ENCODE measurements around the gene BORCS6. TPM values are rescaled to one million over a fixed set of nuclear protein-coding genes. Genes with fewer than 3 reads are reported as not detected.

The BORCS6 gene
- total RNA-seq, 1 donor from 2014 or later: 7.7 TPM

DNA sequence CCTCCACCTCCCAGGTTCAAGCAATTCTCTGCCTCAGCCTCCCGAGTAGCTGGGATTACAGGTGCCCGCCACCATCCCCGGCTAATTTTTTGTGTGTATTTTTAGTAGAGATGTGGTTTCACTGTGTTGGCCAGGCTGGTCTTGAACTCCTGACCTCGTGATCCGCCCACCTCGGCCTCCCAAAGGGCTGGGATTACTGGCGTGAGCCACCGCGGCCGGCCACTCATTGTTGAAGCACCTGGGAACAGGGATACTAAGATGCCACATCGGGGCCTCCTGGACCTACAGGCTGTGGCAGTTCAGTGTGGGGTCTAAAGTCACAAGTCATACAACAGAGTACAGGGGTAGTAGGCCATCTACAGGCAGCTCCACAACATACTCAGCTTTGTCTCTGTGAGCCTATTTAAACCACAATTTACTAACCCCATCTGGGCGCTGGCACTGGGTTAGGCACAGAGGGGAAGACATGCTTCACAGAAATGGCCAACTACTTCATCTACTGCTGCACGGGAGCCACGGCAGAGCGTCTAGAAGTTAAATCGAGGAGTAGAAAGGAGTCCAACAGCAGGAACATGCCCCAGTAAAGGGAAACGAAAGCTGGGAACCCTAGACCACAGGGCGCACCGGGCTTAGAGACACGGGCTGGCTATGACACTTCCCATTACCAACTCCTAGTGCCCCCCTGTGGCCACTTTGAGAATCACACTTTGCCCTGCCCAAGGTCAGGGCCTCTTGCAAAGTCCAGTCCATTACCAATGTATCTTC is 31.5 kb downstream of the BORCS6 start:
- peak; percentile 79 to 81 for DNase-seq (ENCODE audit: low spot score in 2 of 2)
- no peak for FAIRE-seq

DNA sequence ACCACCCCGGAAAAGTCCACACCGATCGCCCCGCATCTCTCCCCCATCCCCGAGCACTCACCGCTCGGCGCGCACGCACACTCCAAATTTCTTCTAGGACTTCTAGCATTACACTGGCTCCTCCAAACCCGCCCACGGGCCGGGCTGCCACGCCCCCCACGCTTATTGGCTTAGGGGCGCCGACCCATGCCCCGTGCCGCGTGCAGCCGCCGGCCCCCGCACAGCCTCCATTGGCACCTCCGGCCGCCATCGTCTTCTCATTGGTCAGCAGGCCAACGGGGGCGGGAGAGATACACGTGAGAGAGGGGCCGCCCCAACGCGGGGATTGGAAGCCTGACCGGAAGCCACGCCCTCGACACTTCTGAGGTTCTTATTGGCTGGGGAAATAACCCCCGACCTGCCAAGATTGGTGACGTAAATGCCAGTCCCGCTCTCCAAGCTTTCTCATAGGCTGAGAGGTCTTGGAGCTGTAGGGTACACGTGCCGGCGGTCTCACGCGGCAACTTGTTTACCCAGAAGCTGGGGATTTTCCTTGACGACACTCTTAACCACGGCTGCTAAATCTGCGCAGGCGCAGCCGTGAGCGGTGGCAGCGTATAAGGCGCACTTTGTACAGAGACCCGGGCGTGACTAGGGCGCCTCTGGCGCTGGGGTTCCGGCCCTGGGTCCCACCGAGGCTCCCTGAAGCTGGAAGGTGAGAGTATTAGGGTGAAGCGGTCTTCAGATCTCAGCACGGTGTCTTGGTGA is 33.6 kb downstream of the BORCS6 start:
- DNase-seq (ENCODE audit: low spot score in 2 of 2) (peak; percentile 93 to 95), FAIRE-seq (peak; percentile 97)

DNA sequence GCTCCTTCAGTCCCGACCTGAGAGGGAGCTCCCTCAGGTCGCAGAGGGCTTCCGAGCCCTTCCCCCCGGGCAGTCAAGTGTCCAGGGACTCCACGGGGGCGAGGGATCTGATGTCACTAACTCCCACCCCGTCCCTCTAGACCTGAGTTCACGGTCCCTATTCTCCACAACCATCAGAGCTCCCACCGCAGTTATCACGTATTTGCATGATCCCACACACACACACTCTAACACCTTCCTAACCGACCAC is 34.1 kb downstream of the BORCS6 start:
- no peak for DNase-seq (ENCODE audit: low spot score in 2 of 2)
- no peak for FAIRE-seq

DNA sequence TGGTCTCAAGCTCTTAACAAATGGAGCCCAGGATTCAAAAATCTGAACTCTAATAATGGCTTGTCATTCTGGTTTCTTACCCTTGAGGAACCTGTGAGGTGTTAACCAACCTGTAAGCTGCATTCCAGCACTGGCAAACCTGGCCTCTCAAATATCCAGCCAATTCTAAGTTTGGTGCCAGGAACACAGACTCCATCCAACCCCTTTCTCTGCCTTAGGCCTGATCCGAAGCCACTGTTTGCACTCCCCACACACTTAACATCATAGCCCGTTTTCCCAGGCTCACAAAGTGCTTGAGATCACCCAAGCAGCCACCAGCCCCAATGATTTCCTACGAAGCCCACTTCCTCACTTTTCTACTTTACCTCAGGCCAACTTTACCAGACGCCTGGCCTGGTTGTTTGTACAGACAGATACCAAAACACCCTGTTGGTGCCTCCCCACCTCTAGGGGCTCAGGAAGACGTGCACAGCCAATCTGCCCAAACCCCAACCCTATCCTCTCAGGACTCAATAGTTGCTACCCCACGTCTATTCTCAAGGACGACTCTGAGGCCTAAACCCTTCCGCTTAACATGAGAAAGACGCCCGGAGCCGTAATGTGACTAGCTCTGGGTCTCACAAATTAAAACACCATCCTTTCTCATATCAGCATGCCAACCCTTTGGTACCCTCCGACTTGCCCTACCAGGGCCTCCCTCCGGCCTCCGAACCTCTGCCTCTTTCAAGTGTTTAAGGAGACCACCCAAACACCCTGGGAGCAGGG is 34.6 kb downstream of the BORCS6 start:
- no peak for DNase-seq (ENCODE audit: low spot score in 2 of 2)
- no peak for FAIRE-seq

DNA sequence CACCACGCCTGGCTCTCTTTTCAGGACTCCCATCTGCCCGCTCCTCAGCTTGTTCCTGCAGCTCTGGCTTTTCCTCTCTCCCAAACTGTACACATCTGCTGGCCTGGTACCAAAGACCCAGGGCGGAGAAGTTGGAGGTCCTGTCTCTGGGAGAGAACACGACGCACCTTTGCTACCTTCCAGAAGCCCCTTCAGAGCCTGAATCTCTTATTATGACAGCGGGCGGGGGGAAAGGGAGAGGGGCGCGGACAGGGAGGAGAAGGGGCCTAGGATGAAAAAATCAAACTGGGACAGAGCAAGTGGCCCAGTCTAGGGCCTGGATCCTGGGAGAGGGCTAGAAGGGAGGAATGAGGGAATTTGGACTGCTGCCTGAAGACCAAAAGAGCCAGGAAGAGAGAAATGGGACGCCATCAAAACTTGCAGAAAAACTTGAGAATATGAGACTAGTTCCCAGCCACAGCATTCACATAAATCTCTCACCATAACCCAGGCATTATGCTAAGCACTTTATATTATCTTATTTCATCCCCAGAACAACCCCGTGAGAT is 35.3 kb downstream of the BORCS6 start:
- no peak for FAIRE-seq
- DNase-seq (ENCODE audit: low spot score in 2 of 2): no peak

DNA sequence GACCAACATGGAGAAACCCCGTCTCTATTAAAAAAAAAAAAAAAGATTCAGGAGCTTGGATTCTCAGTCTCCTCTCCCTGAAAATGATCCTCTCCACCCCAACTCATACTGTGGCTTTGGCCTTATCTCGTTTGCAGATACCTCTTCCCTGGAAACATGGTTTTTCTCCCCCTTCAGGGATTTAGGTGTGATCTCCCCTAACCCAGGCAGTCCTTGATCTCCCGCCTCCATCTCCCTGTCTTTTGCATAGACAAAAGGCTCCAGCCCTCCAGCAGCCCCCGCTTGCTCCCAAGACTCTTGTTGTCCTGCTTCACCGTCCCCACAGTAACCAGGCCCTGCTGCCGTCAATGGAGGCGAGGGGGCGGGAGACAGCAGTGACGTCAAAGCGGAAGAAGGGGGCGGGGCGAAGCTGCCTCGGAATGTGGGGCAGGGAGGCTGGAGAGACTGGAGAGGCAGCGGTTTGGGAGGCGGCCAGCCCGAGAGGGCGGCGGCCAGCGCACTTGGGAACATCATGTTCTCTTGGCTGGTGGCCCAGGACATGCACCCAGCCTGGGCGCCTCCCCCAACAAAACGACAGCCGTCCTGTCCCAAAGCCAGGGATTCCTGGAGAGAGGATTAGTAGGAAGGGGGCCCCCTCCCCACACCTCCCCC is 35.9 kb downstream of the BORCS6 start:
- FAIRE-seq: no peak
- DNase-seq (ENCODE audit: low spot score in 2 of 2): peak; percentile 86 to 89

DNA sequence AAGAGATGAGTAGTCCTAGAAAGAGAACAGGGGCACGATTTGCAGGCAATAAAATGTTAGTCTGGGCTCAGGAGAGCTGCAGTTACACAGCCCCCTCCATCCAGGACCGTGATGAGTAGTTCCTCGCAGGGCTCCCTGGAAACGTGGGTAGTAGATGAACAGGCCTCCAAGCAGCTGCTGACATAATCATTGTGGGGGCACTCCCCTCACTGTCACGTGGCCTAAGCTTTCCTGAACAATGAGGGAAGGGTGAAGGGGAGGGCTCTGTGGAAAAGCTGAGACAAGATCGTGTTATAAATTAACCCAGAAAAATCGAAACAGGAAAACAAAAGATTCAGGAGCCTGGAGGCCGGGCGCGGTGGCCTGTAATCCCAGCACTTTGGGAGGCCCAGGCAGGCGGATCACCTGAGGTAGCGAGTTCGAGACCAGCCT is 36.4 kb downstream of the BORCS6 start:
- DNase-seq (ENCODE audit: low spot score in 2 of 2): peak; percentile 66 to 67
- FAIRE-seq: no peak

DNA sequence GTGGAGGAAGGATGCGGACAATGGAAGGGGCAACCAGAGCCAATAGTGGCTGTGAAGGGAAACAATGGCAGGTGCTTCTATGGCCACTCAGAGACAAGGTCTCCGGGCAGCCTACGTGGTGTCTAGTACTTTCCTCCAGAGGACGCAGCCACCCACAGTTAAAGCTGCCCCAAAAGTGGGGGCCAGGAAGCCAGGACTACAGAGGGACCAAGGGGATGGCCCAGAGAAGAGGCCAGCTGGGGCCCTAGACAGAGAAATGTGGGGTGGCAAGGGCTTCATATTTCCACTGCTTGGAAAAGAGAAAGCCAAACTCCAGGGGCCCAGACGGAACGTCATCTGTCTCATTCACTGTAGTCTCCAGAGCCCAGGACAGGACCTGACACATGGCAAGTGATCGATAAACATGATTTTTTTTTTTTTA is 36.9 kb downstream of the BORCS6 start:
- DNase-seq (ENCODE audit: low spot score in 2 of 2): no peak
- FAIRE-seq: no peak

DNA sequence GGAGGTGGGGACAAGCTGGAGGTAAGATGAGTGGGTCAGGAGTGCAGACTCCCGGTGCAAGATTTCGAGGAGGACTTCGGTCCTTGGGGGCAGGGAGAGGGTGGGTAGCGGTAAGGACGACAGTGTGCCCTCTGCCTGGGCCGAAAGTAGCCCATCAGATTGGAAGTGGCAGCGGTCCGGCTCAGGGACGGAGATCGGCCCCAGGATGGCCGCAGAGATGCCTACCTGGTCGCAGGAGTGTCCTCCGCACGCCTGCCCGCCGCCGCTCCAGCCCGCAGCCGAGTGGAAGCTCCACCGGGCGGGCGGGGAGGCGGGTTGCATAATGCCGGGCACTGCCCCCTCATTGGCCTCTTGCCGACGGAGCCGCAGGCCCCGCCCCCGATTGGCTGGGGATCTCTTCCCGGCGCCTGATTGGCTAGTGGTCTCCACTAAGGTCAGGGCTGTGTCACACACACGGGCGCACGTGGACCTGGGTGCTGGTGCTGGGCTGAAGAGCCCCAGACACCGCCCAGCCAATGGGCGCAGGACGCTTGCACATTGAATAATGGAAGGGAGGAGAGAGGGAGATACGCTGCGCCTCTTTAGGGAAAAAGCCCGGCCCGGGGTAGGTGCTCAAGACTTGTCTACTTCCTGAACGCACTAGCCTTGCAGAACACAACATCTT is 37.7 kb downstream of the BORCS6 start, which contains the start of gene PER1:
Gene PER1, minus strand, starts transcription at position 293 of the 664 bp plus-strand sequence. CDS start 1,698 bp downstream, outside the sequence.
- FAIRE-seq: no peak
- peak; percentile 92 to 94 for DNase-seq (ENCODE audit: low spot score in 2 of 2)

DNA sequence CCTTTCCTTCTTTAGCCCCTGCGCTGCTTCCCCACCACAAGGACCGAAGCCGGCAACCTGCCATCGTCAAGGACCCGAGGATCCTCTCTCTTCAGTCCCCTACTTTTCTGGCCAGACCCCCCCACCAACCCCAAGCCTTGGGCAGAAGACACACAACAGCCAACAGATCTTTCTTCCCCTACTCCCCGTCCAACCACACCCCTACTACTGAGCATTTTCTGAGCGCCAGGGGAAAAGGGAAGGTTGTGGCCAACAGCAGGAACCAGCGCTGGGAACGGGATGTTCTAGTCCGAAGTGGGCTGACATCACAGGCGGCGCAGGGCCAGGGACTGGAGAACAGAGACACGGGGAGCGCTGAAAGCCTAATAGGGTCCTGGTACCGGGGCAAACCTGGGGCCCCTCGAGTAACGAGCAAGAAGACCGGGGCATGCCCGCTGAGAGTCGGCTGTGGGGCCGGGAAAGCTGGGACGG is 38.3 kb downstream of the BORCS6 start:
- DNase-seq (ENCODE audit: low spot score in 2 of 2): peak in 1 of 2 donors; percentile 60
- no peak for FAIRE-seq

DNA sequence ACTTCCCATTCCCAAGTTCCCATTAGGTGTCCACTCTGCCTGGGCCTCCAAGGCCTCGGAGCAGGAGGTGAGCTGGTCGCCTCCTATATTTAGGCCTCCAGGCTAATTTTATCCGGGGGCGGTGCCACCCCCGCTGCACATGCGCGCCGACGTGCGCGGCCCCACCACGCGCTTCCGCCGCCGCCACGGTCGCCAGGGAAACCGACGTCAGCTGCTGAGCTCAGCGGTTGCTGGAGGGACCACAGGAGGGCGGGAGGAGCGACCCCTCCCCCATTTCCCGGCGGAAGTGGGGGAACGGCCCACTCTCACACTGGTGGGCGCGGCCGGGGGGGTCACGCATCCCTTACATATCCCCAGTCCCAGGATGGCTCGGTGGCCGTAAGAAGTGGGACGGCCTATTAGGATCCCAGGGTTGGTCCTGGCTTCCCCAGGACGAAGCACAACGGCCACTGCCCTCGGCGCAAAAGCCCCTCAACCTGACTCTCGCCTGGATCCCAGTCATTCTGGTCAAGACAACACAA is 38.8 kb downstream of the BORCS6 start:
- FAIRE-seq (no peak), DNase-seq (ENCODE audit: low spot score in 2 of 2) (peak; percentile 85 to 91)

DNA sequence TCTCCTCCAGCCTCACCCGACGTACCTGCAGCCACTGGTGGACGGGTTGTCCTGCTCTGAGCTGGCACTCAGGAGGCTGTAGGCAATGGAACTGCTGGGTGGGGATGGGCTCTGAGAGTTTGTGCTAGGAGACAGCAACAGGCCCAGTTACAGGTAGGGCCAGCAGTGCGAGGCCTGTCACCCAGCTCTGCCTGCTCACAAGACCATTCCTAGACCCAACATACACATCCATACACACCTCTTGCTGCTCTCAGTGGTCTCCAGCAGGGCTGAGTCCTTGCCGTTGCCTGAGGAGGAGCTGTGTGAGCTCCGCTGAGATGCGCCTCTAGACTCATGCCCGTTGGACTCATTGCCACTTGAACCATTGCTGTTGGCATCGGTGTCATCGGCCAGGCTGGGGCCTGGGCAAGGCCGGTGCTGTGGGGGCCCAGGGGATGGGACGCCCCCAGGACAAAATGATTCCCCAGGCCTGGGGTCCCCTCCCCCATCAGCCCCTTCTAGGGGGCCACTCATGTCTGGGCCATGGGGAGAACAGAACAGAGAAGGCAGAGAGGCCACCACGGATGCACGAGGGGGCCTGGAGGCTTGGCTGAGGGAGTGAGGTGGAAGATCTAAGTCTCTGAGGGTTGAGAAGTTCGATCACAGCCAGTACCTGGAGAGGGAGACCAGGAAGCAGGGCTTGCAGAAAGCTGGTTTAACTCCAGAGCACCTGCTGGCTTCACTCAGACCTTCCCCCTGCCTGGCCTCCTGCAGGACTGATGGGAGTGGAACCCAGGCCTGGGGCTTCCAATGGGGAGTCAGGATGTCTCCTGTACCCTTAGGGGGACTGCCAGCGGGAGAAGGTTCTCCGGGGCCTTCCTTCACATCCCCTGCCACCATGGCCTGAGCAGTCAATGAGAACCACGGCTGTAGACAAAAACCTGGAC is 39.5 kb downstream of the BORCS6 start:
- DNase-seq (ENCODE audit: low spot score in 2 of 2) (no peak), FAIRE-seq (no peak)

DNA sequence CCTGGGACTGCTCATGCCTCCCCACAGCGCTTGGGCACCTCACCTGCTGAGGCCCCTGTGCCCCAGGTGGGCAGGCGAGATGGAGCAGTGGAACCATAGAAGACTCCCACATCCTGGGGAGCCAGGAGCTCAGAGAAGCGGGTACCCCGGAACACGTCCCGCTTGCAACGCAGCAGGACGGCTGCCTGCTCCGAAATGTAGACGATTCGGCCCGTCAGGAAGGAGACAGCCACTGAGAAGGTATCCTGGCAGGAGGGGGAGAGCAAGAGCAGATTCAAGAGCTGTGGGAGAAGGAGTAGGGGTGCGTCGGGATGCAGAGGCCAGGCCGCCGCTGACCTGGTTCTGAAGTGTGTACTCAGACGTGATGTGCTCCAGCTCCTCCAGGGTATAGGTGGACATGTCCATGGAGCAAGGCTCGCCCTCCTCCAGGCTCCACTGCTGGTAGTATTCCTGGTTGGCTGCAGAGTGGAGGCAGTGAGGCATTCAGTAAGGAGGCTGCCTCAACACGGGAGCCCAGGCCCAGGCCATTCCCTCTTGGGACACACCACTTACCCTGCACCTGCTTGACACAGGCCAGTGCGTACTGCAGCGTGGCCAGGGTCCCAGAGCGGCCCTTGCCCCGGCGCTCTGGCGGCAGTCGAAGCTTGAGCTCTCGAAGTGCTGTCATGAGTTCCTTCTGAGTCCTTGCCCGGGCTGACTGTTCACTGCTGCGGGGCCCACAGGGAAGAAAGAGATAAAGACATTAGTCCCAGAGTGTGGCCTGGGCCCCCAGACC is 40.4 kb downstream of the BORCS6 start:
- no peak for FAIRE-seq

DNA sequence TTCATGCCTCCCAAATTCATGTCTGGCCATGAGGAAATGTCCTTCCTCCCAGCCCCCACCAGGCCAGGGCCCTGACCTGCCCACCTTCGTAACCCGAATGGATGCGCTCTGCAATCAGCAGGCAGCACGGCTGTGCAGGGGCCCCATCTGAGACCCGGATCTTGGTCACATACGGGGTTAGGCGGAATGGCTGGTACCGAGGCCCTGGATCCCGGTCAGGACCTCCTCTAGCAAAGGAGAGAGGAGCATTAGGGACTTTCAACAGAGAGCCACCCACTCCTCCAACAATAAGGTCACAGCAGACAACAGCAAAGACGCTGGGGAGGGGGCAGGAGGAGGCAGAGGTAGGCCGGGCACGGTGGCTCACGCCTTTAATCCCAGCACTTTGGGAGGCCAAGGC is 41.4 kb downstream of the BORCS6 start:
- DNase-seq (ENCODE audit: low spot score in 2 of 2) (no peak), FAIRE-seq (no peak)

More for the DNA sequence above, 40.4 kb downstream of the BORCS6 start:
- DNase-seq (ENCODE audit: low spot score in 2 of 2): no peak

DNA sequence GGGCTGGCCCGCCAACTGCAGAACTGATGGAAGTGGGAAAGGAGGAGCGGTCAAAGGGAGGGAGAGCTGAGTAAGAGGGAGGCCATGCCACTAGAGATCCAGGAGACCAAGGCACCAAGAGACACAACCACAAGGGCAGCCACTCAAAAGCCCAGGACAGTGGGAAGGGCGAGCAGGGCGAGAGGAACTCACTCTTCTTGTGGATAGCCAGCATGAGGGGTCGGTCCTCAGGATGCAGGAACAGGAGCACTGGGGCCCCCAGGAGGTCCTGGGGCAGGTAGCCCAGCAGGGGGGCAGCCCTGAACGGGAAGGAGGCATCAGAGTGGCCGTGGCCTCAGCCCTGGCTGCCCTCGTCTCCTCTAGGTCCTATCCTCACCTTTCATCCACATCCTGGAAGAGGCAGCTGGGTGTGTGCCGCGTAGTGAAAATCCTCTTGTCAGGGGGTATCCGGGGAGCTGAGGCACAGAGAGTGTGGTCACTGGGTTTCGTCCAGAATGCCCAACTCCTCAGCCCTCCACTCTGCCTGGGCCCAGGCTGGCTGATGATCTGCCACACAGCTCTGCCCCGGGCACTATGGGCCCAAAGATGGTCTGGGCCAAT is 42.1 kb downstream of the BORCS6 start:
- no peak for DNase-seq (ENCODE audit: low spot score in 2 of 2)
- FAIRE-seq: no peak

DNA sequence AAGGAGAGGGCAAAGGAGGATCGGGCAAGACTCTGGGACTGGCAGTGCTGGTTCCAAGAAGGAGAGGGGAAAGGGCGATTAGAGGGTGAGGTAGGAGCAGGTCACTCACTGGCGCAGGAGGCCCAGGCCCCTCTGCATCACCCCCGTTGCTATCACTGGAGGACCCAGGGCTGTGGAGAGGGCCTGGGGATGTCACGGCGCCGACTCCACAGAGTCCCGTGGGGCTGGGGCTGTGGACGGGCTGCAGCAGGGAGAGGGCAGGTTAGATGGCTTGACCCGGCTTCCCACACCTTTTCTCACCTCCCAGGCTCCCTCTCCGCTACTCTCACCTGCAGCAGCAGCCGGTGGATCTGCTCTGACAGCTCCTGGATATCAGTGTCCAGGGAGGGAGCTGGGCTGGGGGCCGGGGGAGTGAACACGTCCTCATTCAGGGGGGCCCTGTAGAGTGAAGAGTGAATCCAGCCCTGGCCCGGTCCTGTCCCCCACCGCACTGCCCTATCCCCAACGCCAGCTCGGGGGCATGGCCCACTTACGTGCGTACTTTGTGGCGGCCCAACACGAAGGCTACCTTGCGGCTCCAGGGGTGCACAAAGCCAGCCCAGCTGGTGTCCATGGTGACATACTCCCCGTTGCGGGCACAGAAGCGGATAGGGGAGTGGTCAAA is 42.7 kb downstream of the BORCS6 start:
- no peak for DNase-seq (ENCODE audit: low spot score in 2 of 2)
- no peak for FAIRE-seq

Measured in frontal cortex (tissue), 4 donors.